ENCODE measurements around the gene FARS2.

GRCh38 chr6:5514353-5514752, 253.0 kb downstream of the FARS2 start:
- TF ChIP-seq GATA2 (IDR thresholded peaks at IDR 0.05; ENCODE audit: low read depth, low read length) (no peak), GATA3 (IDR thresholded peaks at IDR 0.05; ENCODE audit: low read depth, low read length) (no peak)
